Measurements from ENCODE around the gene SLC39A7.

Gene SLC39A7, protein sequence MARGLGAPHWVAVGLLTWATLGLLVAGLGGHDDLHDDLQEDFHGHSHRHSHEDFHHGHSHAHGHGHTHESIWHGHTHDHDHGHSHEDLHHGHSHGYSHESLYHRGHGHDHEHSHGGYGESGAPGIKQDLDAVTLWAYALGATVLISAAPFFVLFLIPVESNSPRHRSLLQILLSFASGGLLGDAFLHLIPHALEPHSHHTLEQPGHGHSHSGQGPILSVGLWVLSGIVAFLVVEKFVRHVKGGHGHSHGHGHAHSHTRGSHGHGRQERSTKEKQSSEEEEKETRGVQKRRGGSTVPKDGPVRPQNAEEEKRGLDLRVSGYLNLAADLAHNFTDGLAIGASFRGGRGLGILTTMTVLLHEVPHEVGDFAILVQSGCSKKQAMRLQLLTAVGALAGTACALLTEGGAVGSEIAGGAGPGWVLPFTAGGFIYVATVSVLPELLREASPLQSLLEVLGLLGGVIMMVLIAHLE

DNA sequence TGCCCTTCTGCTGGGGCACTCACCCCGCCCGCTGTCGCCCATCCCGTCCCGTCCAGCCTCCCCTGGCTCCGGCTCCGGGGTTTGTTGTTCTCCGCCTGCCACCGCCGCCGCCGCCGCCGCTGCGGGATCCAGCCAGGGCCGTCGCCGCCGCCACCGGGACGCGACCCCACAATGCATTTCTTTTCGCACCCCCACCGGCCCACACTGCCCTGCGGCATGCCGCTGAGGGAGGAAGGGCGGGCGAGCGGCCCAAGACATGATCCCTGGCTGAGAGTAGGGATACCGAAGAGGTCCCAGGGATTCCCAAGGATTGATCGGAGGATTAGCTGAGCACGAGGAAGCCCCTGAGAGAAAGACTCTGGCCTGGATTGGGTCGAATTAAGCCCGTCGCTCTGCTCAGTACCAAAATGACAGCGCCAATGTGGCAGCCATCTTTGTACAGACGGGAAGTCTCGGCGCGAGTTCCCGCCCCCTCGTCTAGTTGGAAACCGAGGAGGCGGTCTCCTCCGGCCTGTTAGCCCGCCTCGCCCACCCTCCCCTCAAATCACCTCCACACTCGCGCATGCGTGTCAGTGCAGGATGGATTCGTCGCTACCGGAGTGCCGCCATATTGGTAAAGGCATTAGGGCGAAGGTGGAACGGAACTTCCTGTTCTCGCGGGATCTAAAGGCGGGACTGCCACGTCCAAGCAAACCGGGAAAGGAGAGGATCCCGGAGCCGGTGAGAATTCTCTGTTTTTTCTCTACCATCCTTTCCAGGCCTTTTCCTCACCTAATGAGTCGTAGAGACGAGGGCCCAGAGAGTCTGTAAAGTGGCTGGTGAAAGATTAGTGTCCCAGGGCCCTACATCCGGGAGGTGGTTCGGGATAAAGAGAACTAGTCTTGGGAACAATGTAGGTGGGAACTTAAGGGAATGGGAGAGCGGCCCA is at the start of gene SLC39A7, which contains the start of gene RXRB:
SLC39A7 (plus strand) TSS at position 649 of the 928 bp plus-strand sequence. CDS start 379 bp downstream, outside the sequence.
RXRB (minus strand) TSS at position 447 of the 928 bp plus-strand sequence; CDS start at position 258, 189 bp downstream.
- peak; percentile 91 for DNase-seq (ENCODE audit: low spot score)

- DNase-seq (ENCODE audit: low spot score), result no peak
Observed at GRCh38 chr6:33151050-33151449, 49.6 kb upstream of the SLC39A7 start.

- no peak for DNase-seq (ENCODE audit: low spot score)
Observed at GRCh38 chr6:33154349-33154748, 46.3 kb upstream of the SLC39A7 start.

GRCh38 chr6:33156561-33156960 is 44.1 kb upstream of the SLC39A7 start:
- DNase-seq (ENCODE audit: low spot score), result no peak

GRCh38 chr6:33156964-33157363 is 43.7 kb upstream of the SLC39A7 start:
- DNase-seq (ENCODE audit: low spot score), result no peak

GRCh38 chr6:33160096-33160495 is 40.6 kb upstream of the SLC39A7 start:
- no peak for DNase-seq (ENCODE audit: low spot score)

- peak; percentile 70 for DNase-seq (ENCODE audit: low spot score)
Observed at GRCh38 chr6:33160728-33161344, 39.8 kb upstream of the SLC39A7 start.

- peak; percentile 95 for DNase-seq (ENCODE audit: low spot score)
Observed at GRCh38 chr6:33161354-33162331, 39.0 kb upstream of the SLC39A7 start.

GRCh38 chr6:33163540-33163939 is 37.1 kb upstream of the SLC39A7 start:
- DNase-seq (ENCODE audit: low spot score), result no peak

DNA sequence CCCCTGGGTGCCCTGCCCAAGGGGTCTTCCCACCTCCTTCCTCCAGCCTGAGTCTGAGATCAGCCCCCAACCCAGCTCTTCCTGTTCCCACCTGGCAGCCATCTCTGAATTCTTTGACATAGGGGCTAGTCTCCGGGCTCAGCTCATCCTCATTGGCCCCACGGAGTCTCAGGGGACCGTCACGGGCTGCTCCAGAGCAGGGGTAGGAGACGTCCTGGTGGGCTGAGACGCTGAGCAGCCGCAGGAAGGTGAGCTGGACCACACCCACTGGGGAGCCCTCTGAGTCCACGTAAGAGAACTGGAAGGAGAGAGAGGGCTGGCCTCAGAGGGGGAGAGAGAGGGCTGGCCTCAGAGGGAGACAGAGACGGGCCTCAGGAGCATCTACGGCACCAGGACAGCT is 36.5 kb upstream of the SLC39A7 start:
- no peak for DNase-seq (ENCODE audit: low spot score)

- DNase-seq (ENCODE audit: low spot score), result no peak
Observed at GRCh38 chr6:33164665-33165373, 35.8 kb upstream of the SLC39A7 start.

- DNase-seq (ENCODE audit: low spot score), result no peak
Observed at GRCh38 chr6:33165581-33166258, 34.9 kb upstream of the SLC39A7 start.

DNA sequence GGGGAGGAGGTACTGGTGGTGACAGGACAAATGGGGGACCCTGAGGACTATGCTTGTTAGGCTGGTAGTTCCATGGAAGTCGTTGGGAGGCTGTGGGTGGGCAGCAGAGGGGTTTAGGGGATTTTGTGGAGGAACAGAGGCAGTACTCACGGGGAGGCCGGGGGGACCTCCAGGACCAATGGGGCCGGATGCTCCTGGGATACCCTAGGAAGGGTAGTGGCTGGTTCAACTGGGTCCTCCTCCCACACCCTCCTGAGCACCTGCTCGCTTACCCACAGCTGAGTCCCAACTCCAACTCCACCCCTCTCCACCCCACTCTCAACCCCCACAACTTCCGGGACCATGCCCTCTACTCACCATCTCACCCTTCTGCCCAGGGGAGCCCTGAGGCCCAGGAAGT is 34.3 kb upstream of the SLC39A7 start:
- no peak for DNase-seq (ENCODE audit: low spot score)

DNA sequence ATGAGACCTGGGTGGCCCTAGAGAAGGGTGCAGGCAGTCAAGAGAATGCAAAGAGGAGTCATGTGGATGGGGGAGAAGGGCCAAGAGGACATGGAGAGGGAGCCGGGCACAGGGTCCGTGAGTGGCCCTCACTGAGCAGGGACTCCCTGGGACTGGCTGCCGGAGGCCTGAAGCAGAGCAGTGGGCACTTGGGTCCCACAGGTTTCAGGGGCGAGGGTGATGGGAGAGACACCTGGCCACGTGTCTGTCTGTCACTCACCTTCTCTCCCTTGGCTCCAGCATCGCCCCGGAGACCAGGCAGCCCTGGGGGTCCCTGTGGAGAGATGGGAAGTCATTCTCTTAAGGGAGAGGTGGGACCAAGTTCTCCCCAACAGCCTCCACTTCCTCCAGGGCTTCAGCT is 33.9 kb upstream of the SLC39A7 start:
- no peak for DNase-seq (ENCODE audit: low spot score)

GRCh38 chr6:33167374-33168283 is 33.0 kb upstream of the SLC39A7 start:
- no peak for DNase-seq (ENCODE audit: low spot score)

GRCh38 chr6:33168284-33168601 is 32.4 kb upstream of the SLC39A7 start:
- DNase-seq (ENCODE audit: low spot score), result no peak

DNA sequence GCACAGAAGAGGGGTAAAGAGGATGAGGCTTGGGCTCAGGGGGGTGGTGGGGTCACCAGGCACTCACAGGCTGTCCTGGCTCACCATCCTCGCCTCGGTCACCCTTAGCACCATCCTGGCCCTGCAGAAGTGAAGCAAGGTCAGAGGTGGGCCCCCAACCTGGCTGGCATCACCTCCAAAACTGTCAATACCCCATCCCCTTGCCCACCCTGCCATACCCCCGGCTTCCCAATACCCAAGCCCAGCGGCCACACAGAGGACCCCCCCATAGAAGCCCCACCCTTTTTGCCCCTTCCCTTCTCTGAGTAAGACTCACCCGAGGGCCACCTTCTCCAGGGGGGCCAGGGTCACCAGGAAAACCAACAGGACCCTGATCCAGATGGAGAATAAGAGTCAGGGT is 32.0 kb upstream of the SLC39A7 start:
- DNase-seq (ENCODE audit: low spot score), result no peak

GRCh38 chr6:33169291-33170175 is 31.1 kb upstream of the SLC39A7 start:
- no peak for DNase-seq (ENCODE audit: low spot score)
